ENCODE data around the gene CCM2.
"Not testable (repeated sequence)": the region's sequence is repeated elsewhere in the genome, so short reads cannot be mapped to it uniquely, and the experiment has no call there.

The CCM2 gene

GRCh38 chr7:45100761-45101480, 100.9 kb downstream of the CCM2 start:
- DNase-seq (ENCODE audit: low read depth, low spot score) = no peak

- no peak for DNase-seq (ENCODE audit: low read depth, low spot score)
Observed at GRCh38 chr7:45101748-45102147, 101.7 kb downstream of the CCM2 start.

- no peak for DNase-seq (ENCODE audit: low read depth, low spot score)
Observed at GRCh38 chr7:45102785-45103712, 103.0 kb downstream of the CCM2 start.

- no peak for DNase-seq (ENCODE audit: low read depth, low spot score)
Observed at GRCh38 chr7:45103958-45104843, 104.2 kb downstream of the CCM2 start.

GRCh38 chr7:45104844-45105587, 105.0 kb downstream of the CCM2 start:
- DNase-seq (ENCODE audit: low read depth, low spot score) = no peak

- DNase-seq (ENCODE audit: low read depth, low spot score) = no peak
Observed at GRCh38 chr7:45105588-45106188, 105.7 kb downstream of the CCM2 start.

GRCh38 chr7:45106820-45107219, 106.8 kb downstream of the CCM2 start:
- DNase-seq (ENCODE audit: low read depth, low spot score) = no peak

GRCh38 chr7:45107356-45107755, 107.4 kb downstream of the CCM2 start:
- DNase-seq (ENCODE audit: low read depth, low spot score) = no peak

GRCh38 chr7:45108863-45109262, 108.9 kb downstream of the CCM2 start:
- no peak for DNase-seq (ENCODE audit: low read depth, low spot score)

GRCh38 chr7:45111298-45112223, 111.6 kb downstream of the CCM2 start, which contains the start of gene TBRG4:
Gene TBRG4, minus strand, starts transcription at chr7:45111697. Its CDS starts 2,460 bp downstream, at chr7:45109237.
- DNase-seq (ENCODE audit: low read depth, low spot score) = peak; percentile 70

- DNase-seq (ENCODE audit: low read depth, low spot score) = no peak
Observed at GRCh38 chr7:45112648-45113047, 112.6 kb downstream of the CCM2 start.

- DNase-seq (ENCODE audit: low read depth, low spot score) = not testable (repeated sequence)
Observed at GRCh38 chr7:45114257-45114656, 114.3 kb downstream of the CCM2 start.

- DNase-seq (ENCODE audit: low read depth, low spot score) = no peak
Observed at GRCh38 chr7:45114926-45115325, 114.9 kb downstream of the CCM2 start.

- no peak for DNase-seq (ENCODE audit: low read depth, low spot score)
Observed at GRCh38 chr7:45116048-45116447, 116.0 kb downstream of the CCM2 start.

- no peak for DNase-seq (ENCODE audit: low read depth, low spot score)
Observed at GRCh38 chr7:45117582-45117981, 117.6 kb downstream of the CCM2 start.

GRCh38 chr7:45118292-45118691, 118.3 kb downstream of the CCM2 start:
- no peak for DNase-seq (ENCODE audit: low read depth, low spot score)

GRCh38 chr7:45118889-45119331, 118.9 kb downstream of the CCM2 start:
- no peak for DNase-seq (ENCODE audit: low read depth, low spot score)

GRCh38 chr7:45119550-45119949, 119.5 kb downstream of the CCM2 start:
- no peak for DNase-seq (ENCODE audit: low read depth, low spot score)
